B cell (primary cell): Measurements from ENCODE around the gene PNRC2. TPM values are rescaled to one million over a fixed set of nuclear protein-coding genes. Genes with fewer than 3 reads are reported as not detected.

ENCODE experiments used
- ATAC-seq: fragments of 200-7000 bp; cut with Tn5 transposase; one replicate; pipeline ENCODE4 v1.10.0; 2021; ENCODE audit warnings: low read depth, mild to moderate bottlenecking, moderate number of reproducible peaks, moderate library complexity
- CTCF ChIA-PET: fragments of 350-600 bp; sonication (Branson Sonifier 250); formaldehyde crosslinking; loops from one replicate; lab custom pipeline; 2021; ENCODE audit warnings: antibody characterized with exemption, inconsistent platforms; lab: Charles Lee
- POLR2A ChIA-PET: fragments of 350-600 bp; sonication (Branson Sonifier 250); formaldehyde crosslinking; loops from one replicate; lab custom pipeline; 2021; ENCODE audit warnings: antibody characterized with exemption; lab: Charles Lee
- DNase-seq: peaks from one replicate; pipeline ENCODE4 v3.0.0; 2013
- H2AFZ ChIP-seq: 2 replicates; pipeline ENCODE4 v1.6.1; 2012; ENCODE audit warnings: mild to moderate bottlenecking, low read depth, low read length; ENCODE audit not compliant: insufficient read depth, poor library complexity, severe bottlenecking
- H3K27ac ChIP-seq, 2 donors: 1 replicate in 1 of 2; 2 replicates in 1 of 2; pipeline ENCODE4 v1.5.1; 2012 to 2013; ENCODE audit warnings: low read length in 2 of 2, mild to moderate bottlenecking in 2 of 2, moderate library complexity in 1 of 2
- H3K27me3 ChIP-seq, 4 experiments: fragments of 200-600 bp in 1 of 4; sonication (generic) in 1 of 4; replicated peaks in 1 of 4; 1 replicate in 2 of 4; 2 replicates in 2 of 4; pipeline versions ENCODE4 v1.6.1 to v1.7.0; 2013 to 2016; ENCODE audit warnings: low read length in 3 of 4, mild to moderate bottlenecking in 2 of 4, mixed read lengths in 1 of 4, moderate library complexity in 1 of 4; ENCODE audit not compliant: insufficient read depth in 4 of 4, control insufficient read depth in 3 of 4; ENCODE audit errors: control extremely low read depth in 1 of 4
- H3K36me3 ChIP-seq, 2 experiments: replicated peaks in 1 of 2; 1 replicate in 1 of 2; 2 replicates in 1 of 2; pipeline versions ENCODE4 v1.6.1 to v1.7.1; 2013; ENCODE audit warnings: low read length in 1 of 2; ENCODE audit not compliant: insufficient read depth in 2 of 2, control insufficient read depth in 1 of 2; ENCODE audit errors: control extremely low read depth in 1 of 2, extremely low read depth in 1 of 2
- H3K4me1 ChIP-seq, 2 donors: fragments of 200-600 bp in 1 of 2; sonication (generic) in 1 of 2; 1 replicate in 1 of 2; 2 replicates in 1 of 2; pipeline versions ENCODE4 v1.5.1 to v1.6.1; 2013 to 2017; ENCODE audit warnings: low read length in 2 of 2; ENCODE audit not compliant: control insufficient read depth in 2 of 2, insufficient read depth in 2 of 2
- H3K4me2 ChIP-seq: replicated peaks from 2 replicates; pipeline ENCODE3; 2012; ENCODE audit warnings: mild to moderate bottlenecking, low read depth, low read length; ENCODE audit not compliant: poor library complexity, severe bottlenecking
- H3K4me3 ChIP-seq, 5 experiments: fragments of 200-600 bp in 1 of 5; sonication (generic) in 1 of 5; 1 replicate in 3 of 5; 2 replicates in 2 of 5; pipeline versions ENCODE4 v1.5.1 to v1.7.0; 2011 to 2016; ENCODE audit warnings: low read length in 4 of 5, mild to moderate bottlenecking in 4 of 5, low read depth in 2 of 5, control low read depth in 1 of 5, moderate library complexity in 1 of 5; ENCODE audit not compliant: insufficient read depth in 1 of 5; ENCODE audit errors: control extremely low read depth in 1 of 5, extremely low read depth in 1 of 5
- H3K79me2 ChIP-seq: fragments of 200-600 bp; sonication (generic); one replicate; pipeline ENCODE4 v1.6.0; 2016; ENCODE audit warnings: low read length; ENCODE audit not compliant: control insufficient read depth, insufficient read depth
- H3K9ac ChIP-seq: fragments of 200-600 bp; sonication (generic); 2 replicates; pipeline ENCODE4 v1.6.1; 2017; ENCODE audit warnings: mild to moderate bottlenecking, low read length, moderate library complexity
- H3K9me3 ChIP-seq, 3 donors: one replicate each; pipeline versions ENCODE4 v1.6.1 to v1.7.1; 2013; ENCODE audit warnings: low read length in 2 of 3; ENCODE audit not compliant: control insufficient read depth in 2 of 3, insufficient read depth in 1 of 3; ENCODE audit errors: control extremely low read depth in 1 of 3
- H4K20me1 ChIP-seq: 2 replicates; pipeline ENCODE4 v1.6.0; 2012; ENCODE audit warnings: mild to moderate bottlenecking, low read length; ENCODE audit not compliant: insufficient read depth, control insufficient read depth, poor library complexity, severe bottlenecking
- H3K27ac Mint-ChIP-seq: one replicate; pipeline ENCODE4 v1.8.0; 2021; ENCODE audit warnings: mixed read lengths
- H3K27me3 Mint-ChIP-seq: one replicate; pipeline ENCODE4 v1.8.0; 2021; ENCODE audit warnings: mixed read lengths
- H3K4me1 Mint-ChIP-seq: one replicate; pipeline ENCODE4 v1.8.0; 2021; ENCODE audit warnings: mixed read lengths
- H3K4me3 Mint-ChIP-seq: one replicate; pipeline ENCODE4 v1.8.0; 2021; ENCODE audit warnings: mixed read lengths
- H3K9me3 Mint-ChIP-seq: one replicate; pipeline ENCODE4 v1.8.0; 2022; ENCODE audit warnings: mixed read lengths; ENCODE audit not compliant: insufficient read depth
- CTCF ChIP-seq: fragments of 200-600 bp; IDR thresholded peaks from one replicate; pipeline ENCODE4 v1.8.0; 2022; ENCODE audit warnings: antibody characterized with exemption, mild to moderate bottlenecking
- EZH2 ChIP-seq: IDR thresholded peaks from 2 replicates; pipeline ENCODE4 v1.6.1; 2012; ENCODE audit warnings: borderline replicate concordance, low read depth, mild to moderate bottlenecking, moderate library complexity, low read length; ENCODE audit not compliant: insufficient read depth, poor library complexity, severe bottlenecking
- WGBS: methylation state at CpG from one replicate; pipeline ENCODE4 v1.1.5; 2013; ENCODE audit warnings: missing lambda C conversion rate; ENCODE audit not compliant: insufficient coverage; 5-methylcytosine and 5-hydroxymethylcytosine counted together
- intact Hi-C: fragments of 100-400 bp; cut with micrococcal nuclease; formaldehyde crosslinking; loops from one replicate; pipeline ENCODE4 v1.10.0; 2022
- polyA plus RNA-seq: library from polyadenylated mRNA; depleted of rRNA; stranded (reverse); fragments of >200 nt; gene quantifications from 2 replicates; pipeline ENCODE4 v1.2.3, GENCODE V29; 2012
- total RNA-seq, 2 donors: library from RNA; stranded (reverse); fragments of 120-200 nt in 1 of 2; gene quantifications; 1 replicate in 1 of 2; 2 replicates in 1 of 2; pipeline versions ENCODE4 v1.2.3 to v1.2.4, GENCODE V29; 2013 to 2022

The PNRC2 gene
- total and polyA plus RNA-seq, 2 donors (not counting 1 experiment from before 2014, with no cell fraction given): 89.8 to 174 TPM

- H3K4me1 Mint-ChIP-seq: peaks cover 64% of the 10 kb centered on the region
- TF ChIP-seq EZH2 (no peak), CTCF (peak; percentile 80)
- Histone ChIP-seq H2AFZ (peak overlapping the region; percentile 35), H4K20me1 (no peaks in the 10 kb centered on the region), H3K36me3 (peaks cover 0 to under 1% of the 10 kb centered on the region in 2 experiments), H3K4me2 (peak overlapping the region; percentile 71), H3K79me2 (peaks cover 31% of the 10 kb centered on the region), H3K4me3 (peak overlapping the region in 2 of 5 experiments; percentile 22 to 50), H3K9ac (peak overlapping the region; percentile 31), H3K27ac (peak overlapping the region; percentile 48 to 77), H3K27me3 (no peaks in the 10 kb centered on the region), H3K4me1 (peaks cover 52 to 72% of the 10 kb centered on the region in 2 donors), H3K9me3 (peaks cover 0 to 3% (median 0%) of the 10 kb centered on the region in 3 donors)
- ATAC-seq: peak; percentile 53
- CTCF ChIA-PET: interaction anchor here (0.5 to 4.7 kb wide), 60 partner anchors 9 to 477 kb away, joined by 3 to 199 read pairs (median 5); partner anchors contain the start of genes ELOA, FUCA1, LYPLA2 and PITHD1
- H3K9me3 Mint-ChIP-seq: no peaks in the 10 kb centered on the region
- peak; percentile 86 for DNase-seq
- 4% methylated on average over 9 of the region's 12 CpGs for WGBS
- intact Hi-C loops: loop anchor here (1.0 to 5.0 kb wide), 7 partner anchors 8 to 224 kb away; partner anchors contain the start of genes FUCA1, HMGCL and RPL11
- peak overlapping the region; percentile 90 for H3K27ac Mint-ChIP-seq
- peak overlapping the region; percentile 47 for H3K4me3 Mint-ChIP-seq
- H3K27me3 Mint-ChIP-seq: no peaks in the 10 kb centered on the region
- POLR2A ChIA-PET: interaction anchor here (0.6 to 3.4 kb wide), 14 partner anchors 9 to 380 kb away, joined by 3 to 18 read pairs (median 4); partner anchors contain the start of genes GALE and PNRC2
These were observed 43.2 kb upstream of the PNRC2 start for GRCh38 chr1:23916209-23917131.
